Epithelial cell of proximal tubule (primary cell): ENCODE results near the gene ILDR2. TPM values are rescaled to one million over a fixed set of nuclear protein-coding genes. Genes with fewer than 3 reads are reported as not detected.

Experiments
- DNase-seq: peaks from one replicate; pipeline ENCODE4 v3.0.0-alpha.2; 2011; ENCODE audit warnings: low read depth
- H3K4me3 ChIP-seq: 2 replicates; pipeline ENCODE4 v1.5.1; 2011; ENCODE audit warnings: low read depth, mild to moderate bottlenecking, low read length
- CTCF ChIP-seq: conservative IDR thresholded peaks from 2 replicates; pipeline ENCODE4 v1.5.1; 2012; ENCODE audit warnings: low read depth, mild to moderate bottlenecking, low read length
- total RNA-seq: library from RNA; depleted of rRNA; stranded (reverse); fragments of >200 nt; gene quantifications from 2 replicates; pipeline ENCODE4 v1.2.3, GENCODE V29; 2015

Gene ILDR2
- total RNA-seq, 1 donor from 2014 or later = 0.86 TPM

GRCh38 chr1:167003711-167004110 lies 28.4 kb upstream of the ILDR2 start:
- TF ChIP-seq CTCF = no peak
- peak; percentile 86 for DNase-seq
- no peak overlapping the region for H3K4me3 ChIP-seq

- TF ChIP-seq CTCF = no peak
- no peak for DNase-seq
- H3K4me3 ChIP-seq = no peak overlapping the region
Measured at GRCh38 chr1:167002354-167002753, 27.0 kb upstream of the ILDR2 start.

GRCh38 chr1:167000546-167000945 lies 25.2 kb upstream of the ILDR2 start:
- peak; percentile 70 for DNase-seq
- no peak overlapping the region for H3K4me3 ChIP-seq
- no peak for TF ChIP-seq CTCF

- H3K4me3 ChIP-seq = no peak overlapping the region
- DNase-seq = no peak
- TF ChIP-seq CTCF = no peak
Measured at GRCh38 chr1:166999500-167000055, 24.2 kb upstream of the ILDR2 start.

GRCh38 chr1:166999075-166999474 lies 23.7 kb upstream of the ILDR2 start:
- no peak for TF ChIP-seq CTCF
- no peak overlapping the region for H3K4me3 ChIP-seq
- peak; percentile 61 for DNase-seq

GRCh38 chr1:166988974-166989515 lies 13.7 kb upstream of the ILDR2 start, which contains the start of gene MAEL:
MAEL (plus strand) TSS chr1:166989280; CDS start chr1:166989353, 73 bp downstream.
- H3K4me3 ChIP-seq = no peak within 1 kb of the TSS
- no peak for DNase-seq
- no peak for TF ChIP-seq CTCF

- no peak for DNase-seq
- no peak for TF ChIP-seq CTCF
- no peak overlapping the region for H3K4me3 ChIP-seq
Measured at GRCh38 chr1:166981589-166981988, 6.2 kb upstream of the ILDR2 start.
